ENCODE data around the gene PTCH2.
"Not testable (repeated sequence)": the region's sequence is repeated elsewhere in the genome, so short reads cannot be mapped to it uniquely, and the experiment has no call there.

The PTCH2 gene

DNA sequence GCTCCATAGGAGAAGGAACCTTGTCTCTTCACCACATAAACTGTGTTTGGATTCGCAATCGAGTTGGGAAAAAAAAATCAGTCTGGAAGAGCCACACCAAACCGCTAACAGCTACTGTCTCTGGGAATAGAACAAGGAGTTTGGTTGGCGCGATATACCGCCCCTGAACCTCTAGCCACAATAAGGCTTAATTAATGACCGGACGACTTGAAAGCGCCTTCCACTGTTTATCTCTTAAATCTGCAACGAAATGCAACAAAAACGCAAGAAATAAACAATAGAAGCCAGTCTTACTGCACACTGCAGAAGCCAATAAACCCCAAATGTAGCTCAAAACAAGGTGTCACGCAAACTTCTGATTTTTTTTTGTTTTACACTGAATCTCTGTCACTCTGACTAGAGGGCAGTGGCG is 23.9 kb downstream of the PTCH2 start:
- no peak for DNase-seq

DNA sequence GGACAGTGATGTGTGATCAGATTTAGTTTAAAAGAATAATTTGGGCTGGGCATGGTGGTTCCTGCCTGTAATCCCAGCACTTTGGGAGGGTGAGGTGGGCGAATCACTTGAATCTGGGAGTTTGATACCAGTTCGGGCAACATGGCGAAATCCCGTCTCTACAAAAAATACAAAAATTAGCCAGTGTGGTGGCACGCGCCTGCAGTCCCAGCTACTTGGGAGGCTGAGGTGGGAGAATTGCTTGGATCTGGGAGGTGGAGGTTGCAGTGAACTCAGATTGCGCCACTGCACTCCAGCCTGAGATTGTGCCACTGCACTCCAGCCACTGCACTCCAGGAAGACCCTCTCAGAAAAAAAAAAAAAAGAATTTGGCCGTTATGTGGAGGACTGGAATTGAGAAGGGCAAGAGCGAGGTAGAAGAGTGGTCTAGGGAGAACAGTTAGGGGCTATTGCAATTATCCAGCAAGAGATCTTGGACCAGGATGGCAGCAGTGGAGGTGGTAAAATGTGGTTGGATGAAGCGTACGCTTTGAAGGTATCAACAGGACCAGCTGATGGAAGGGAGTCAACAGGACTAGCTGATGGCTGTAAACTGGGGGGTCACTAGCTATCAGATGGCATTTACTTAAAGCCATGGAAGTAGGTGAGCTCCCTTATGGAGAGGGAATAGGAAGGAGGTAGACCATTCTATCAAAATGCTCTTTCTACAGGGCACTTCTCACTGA is 25.1 kb downstream of the PTCH2 start:
- DNase-seq: no peak

DNA sequence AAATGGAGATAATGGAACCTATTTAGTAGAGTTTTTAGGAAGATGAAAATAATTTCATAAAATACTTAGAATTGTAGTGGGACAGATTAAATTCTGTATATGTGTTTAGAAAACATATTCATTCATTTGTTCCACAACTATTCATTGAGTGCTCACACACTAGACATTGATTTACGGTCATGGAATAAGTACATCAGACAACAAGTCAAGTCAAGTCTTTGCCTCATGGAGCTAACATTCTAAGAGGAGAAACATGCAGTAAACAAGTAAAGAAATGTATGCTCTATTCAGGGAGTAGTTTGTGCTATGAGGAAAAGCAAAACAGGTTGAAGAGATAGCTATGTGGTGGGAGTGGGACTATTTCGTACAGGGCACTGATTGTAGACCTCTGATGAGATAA is 25.7 kb downstream of the PTCH2 start:
- DNase-seq: no peak

DNA sequence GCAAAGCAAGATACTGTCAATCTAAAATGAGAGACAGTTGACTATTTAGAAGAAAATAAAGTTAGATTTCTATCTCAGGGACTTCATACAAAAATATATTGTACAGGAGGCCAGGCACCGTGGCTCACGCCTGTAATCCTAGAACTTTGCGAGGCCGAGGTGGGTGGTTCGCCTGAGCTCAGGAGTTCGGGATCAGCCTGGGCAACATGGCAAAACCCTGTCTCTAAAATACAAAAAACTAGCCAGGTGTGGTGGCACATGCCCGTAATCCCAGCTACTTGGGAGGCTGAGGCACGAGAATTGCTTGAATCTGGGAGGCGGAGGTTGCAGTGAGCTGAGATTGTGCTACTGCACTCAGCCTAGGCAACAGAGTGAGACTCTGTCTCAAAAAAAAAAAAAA is 27.1 kb downstream of the PTCH2 start:
- DNase-seq: not testable (repeated sequence)

DNA sequence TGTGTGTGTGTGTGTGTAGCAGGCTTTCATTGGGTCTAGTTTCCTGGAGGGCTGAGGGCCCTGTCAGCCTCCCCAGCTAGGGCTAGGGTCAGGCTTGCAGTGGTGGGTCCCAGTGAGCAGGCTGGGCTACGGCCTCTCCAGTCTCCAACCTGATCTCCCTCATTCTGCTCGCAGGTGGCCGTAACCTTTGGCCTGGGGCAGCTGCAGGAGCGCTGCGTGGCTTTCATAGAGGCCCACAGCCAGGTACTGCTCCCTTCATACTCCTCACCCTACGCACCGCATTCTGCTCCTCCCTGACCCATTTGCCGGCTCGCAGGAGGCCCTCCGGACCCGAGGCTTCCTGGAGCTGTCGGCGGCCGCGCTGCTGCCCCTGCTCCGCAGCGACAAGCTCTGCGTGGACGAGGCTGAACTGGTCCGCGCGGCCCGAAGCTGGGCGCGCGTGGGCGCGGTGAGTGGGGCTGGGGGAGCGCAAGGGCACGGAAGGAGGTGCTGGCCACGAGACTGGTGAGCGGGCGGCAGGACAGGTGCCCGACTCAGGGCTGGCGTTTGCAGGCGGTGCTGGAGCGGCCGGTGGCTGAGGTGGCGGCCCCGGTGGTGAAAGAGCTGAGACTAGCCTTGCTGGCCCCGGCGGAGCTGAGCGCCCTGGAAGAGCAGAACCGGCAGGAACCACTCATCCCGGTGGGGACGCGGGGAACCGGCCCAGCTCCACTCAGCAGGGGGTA is 30.1 kb downstream of the PTCH2 start:
- no peak for DNase-seq

DNA sequence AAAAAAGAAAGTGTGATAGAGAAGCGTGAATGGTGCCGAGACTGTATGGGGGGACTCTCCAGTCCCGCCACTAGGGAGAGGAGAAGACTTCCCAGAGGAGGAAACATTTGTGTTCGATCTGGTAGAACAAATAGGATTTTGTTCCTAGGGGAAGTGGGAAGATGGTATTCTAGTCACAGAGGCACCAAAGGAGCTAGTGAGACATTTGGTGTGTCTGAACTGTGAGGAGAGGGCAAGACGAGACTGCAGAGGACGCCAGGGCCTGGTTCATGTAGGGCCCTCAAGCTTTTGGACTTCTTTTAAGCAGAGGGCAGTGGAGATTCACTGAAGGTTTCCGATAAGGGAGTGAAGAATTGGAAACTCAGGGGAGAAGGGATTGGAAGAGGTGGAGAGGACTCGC is 31.8 kb downstream of the PTCH2 start:
- DNase-seq: no peak

DNA sequence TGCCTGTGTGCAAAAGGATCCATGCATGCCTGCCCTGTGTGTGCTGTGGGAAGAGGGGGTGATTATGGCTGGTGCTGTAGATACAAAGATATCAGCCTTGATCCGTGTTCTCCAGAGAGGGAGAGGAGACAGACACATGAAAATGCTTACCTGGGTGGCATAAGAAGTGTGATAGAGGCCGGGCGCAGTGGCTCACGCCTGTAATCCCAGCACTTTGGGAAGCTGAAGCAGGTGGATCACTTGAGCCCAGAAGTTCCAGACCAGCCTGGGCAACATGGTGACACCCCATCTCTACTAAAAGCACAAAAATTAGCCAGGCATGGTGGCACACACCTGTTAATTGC is 32.3 kb downstream of the PTCH2 start:
- not testable (repeated sequence) for DNase-seq

DNA sequence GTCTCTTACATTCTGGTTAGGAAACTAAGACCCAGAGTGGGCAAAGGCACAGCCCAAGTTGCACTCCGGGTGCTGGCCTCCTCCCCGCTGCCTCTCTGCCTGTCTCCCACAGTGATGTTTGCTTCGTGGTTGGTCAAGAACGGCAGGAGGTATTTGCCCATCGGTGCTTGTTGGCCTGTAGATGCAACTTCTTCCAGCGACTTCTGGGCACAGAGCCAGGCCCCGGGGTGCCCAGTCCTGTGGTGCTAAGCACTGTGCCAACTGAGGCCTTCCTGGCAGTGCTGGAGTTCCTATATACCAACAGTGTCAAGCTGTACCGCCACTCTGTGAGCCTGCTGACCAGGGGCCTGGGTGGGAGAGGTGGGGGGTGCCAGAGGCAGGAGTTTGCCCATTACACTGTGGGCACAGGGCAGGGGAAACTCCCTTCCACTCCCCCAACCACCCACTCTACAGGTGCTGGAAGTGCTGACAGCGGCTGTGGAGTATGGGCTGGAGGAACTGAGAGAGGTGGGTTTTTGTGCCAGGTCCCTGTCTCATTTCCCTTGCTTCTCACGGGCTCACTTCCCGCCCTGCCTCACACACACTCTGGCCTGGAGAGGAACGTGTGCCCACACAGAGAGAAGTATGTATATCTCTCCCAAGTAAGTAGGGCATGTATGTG is 32.8 kb downstream of the PTCH2 start:
- DNase-seq: no peak

DNA sequence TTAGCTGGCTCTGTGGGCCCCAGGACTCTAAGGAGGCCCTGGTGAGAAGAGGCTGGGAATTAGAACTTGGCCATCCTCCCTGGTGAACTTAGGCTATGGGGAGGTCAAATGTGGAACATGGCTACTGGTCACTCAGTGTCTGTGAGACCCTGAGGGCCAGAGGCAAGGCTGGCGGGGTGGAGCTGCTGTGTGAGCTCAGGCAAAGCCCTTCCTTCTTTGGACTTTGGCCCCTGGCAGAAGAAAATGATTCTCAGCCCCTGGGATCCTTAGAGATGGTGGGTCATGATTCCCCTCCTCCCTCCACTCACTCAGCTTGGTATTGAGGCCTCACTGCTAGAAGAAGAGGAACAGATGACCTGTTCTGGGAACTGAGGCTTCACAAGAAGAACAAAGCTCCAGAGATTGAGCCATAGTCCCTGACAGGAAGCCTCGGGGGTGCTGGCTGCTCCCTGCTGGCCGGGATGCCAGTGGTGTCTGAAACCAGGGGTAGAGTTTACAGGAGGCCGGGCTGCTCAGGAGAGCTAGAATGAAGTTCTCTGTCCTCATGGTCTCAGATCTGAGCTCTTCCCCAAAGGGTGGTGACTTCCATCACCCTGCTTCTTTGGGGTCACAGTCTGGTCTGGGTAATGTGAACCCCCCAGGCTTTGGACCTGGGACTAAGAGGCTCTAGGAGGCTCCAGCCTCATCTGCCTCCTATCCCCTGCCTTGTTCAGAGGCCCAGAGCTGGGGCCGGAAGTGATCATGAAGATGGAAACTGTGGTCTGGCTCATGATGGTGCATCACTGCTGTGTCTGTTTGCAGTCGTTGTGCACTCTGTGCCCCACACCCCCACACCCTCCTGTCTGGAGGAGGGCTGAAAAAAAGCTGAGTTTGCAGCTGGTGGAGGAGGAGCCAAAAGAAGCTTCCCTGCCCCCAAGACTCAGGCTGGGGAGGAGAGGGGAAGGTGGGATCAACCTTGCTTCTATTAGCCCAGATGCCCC is 33.8 kb downstream of the PTCH2 start:
- DNase-seq: no peak

DNA sequence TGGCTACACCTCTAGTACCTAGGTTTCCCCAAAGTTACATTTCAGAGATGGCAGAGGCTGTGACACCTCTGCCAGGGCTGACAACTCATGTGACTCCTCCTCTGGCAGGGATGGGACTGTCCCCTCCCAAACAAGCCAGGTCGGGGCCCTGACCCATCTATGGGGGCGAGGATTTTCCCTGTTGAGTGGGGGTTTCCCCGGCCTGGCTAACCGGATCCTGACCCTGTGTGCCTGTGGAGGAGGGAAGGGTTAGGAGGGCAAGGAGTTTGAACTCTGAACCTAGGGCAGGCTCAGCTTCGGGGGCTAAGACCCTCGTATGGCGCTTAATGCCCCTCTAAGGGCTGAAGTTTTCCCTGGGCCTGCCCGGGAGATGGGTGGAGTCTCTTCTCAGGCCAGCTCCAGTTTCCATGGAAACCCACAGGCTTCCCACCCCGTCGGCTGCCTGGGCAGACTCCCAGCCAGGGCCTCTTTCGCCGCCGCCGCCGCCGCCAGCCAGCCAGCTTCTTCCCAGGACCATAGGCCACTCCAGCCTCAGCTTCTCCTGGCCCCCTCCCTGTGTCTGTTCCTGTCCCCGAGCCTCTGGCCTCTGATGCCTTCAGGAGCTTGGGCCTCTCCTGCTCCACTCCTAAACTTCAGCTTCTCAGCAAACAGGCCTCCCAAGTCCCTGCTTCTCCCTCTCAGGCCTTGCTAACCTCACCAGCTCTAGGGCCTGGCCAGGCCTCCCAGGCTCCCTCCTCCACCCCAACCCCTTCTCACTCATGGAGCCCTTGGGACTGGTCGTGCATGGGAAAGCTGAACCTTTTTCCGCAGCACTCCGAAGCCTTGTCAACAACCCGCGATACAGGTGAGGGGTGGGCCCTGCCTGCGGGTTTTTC is 34.8 kb downstream of the PTCH2 start, which contains the start of gene BTBD19:
Gene BTBD19 (plus strand): TSS at position 461 of the 875 bp plus-strand sequence. CDS start 298 bp downstream, at position 759.
- peak; percentile 93 for DNase-seq

DNA sequence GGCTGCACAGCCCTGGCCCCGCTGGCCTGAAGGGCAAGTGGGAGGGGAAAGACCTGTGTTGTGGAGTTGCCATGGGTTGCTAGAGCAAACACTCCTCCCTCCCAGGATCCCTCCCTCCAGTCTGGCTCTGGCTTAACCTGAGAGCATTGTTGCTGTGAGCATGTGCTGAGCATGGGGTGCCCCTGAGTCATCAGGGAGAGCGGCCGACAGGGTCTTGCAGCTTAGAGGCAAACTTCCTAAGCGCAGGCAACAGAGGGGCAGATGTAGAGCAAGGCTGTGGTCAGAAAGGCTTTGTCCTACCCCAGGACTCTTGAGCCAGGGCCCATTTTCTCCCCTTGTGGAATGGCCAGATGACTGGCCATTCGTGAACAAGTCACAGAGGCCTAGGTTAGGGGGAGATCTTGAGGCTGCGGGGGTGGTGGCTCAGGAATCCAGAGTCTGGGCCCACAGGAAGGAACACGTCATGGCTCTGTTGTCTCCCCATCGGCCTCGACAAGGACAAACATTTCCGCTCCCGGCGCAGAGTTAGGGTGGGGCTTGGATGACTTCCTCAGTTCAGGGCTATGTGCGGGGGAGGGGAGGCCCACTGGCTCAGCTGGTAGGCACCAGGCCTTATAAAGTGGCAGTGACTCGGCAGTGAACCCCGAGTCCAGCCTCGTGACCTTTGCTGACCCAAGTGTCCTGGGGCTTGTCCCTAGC is 35.5 kb downstream of the PTCH2 start:
- peak; percentile 98 for DNase-seq

DNA sequence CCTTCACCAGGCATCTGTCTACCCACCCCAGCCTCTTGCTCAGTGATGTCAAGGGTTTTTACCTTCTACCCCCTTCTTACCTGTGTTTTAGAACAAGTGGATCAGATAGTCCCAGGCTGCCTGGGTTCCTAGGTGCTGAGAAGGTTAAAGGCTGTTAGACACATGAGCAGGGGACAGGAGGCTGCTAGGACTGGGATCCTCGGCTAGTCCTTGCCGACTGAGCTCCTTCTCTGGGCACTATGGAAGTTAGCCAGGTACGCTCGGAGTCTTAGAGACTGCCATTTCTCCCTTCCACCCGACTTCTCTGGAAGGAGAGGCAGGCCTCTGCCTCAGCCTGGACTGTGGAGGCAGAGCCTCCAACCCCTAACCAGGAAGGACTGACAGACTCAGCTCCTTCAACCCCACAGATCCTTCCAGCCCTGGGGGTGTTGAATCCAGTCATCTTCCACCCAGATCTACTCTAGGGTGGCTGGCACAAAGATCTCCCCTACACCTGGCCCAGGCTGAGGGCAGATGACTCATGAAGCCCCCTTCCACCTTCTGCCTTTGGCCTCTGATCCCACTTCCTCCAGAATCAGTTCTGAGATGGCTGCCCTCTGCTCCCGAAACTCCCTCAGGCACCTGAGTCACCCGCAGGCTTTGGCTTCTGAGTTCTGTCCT is 36.2 kb downstream of the PTCH2 start, which contains the start of gene DYNLT4:
Gene DYNLT4 (minus strand): TSS at position 648 of the 660 bp plus-strand sequence. CDS start 683 bp downstream, outside the sequence.
- DNase-seq: no peak

DNA sequence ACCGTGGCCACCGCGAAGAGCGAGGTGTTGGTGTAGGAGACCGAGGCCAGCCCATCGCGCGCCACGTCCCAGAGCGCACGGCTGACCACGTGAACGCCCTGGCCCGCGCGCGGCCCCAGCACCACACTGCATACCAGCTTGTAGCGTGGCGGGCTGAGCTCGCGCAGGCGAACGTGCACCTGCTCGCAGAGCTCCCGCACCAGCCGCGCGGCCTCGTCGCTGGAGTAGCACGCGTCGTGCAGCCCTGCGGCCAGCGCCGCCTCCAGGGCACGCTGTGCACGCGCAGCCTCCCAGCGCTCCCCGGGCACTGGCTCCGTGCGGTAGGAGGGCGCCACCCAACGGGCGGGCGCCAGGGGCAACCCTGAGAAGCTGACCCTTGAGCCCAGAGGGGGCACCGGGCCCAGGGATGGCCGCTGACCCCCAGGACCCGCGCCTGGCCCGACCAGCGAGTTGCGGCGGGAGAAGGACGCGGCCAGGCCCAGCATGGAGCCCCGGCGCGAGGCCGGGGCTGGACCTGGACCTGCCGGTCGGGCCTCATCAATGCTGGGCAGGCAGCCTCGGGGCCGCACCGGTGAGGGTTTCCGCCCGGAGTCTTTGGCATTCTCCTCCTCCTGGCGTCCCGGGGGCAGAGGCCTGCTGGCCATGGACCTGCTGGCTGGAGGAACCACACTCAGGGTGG is 36.9 kb downstream of the PTCH2 start:
- DNase-seq: no peak

DNA sequence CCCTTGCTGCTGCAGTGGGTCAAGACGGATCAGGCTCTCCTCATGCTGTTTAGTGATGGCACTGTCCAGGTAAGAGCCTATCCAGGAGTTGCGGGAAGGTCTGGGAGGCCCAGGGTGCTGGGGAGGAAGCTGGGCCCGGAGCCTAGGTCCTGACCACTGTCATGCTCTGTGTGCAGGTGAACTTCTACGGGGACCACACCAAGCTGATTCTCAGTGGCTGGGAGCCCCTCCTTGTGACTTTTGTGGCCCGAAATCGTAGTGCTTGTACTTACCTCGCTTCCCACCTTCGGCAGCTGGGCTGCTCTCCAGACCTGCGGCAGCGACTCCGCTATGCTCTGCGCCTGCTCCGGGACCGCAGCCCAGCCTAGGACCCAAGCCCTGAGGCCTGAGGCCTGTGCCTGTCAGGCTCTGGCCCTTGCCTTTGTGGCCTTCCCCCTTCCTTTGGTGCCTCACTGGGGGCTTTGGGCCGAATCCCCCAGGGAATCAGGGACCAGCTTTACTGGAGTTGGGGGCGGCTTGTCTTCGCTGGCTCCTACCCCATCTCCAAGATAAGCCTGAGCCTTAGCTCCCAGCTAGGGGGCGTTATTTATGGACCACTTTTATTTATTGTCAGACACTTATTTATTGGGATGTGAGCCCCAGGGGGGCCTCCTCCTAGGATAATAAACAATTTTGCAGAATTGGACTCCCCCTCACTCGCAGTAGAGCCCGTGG is 37.6 kb downstream of the PTCH2 start:
- DNase-seq: no peak

DNA sequence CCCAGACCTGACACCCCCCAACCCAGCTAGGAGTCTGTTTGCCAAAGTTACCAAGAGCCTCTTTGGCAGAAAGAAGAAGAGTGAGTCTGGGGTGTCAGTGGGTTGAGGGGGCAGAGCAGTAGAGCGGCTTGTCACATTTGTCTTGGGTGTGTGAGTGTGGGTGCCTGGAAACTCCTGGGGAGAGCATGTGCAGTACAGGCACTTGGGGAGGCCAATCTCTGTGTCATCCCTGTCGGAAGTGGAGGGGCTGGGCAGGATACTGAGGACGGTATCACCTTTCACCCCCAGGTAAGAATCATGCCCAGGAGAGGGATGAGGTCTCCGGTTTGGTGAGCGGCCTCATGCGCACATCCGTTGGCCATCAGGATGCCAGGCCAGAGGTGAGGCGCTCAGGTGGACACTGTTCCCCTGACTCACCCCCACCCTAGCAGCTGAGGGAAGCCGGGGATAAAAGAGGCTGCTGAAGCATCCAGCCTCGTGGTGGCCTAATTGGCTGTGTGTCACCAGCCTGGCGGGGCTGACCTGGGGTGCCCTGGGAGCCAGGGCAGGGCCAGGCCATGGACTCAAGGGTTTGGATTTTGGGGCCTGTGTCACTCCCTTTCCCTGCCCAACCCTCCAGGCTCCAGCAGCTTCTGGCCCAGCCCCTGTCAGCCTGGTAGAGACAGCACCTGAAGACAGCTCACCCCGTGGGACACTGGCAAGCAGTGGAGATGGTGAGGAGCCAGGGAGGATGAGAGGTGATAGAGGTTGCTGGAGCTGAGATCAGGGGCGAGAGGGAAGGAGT is 39.5 kb downstream of the PTCH2 start:
- DNase-seq: no peak

DNA sequence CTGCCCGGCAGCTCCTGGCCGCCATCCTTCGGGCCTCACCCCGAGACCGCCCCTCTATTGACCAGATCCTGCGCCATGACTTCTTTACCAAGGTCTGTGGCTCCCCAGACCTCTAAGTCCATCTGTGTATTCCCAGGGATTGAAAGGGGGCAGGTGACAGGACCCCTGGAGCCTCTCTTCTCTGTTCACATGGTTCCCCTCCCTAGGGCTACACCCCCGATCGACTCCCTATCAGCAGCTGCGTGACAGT is 40.1 kb downstream of the PTCH2 start:
- no peak for DNase-seq

DNA sequence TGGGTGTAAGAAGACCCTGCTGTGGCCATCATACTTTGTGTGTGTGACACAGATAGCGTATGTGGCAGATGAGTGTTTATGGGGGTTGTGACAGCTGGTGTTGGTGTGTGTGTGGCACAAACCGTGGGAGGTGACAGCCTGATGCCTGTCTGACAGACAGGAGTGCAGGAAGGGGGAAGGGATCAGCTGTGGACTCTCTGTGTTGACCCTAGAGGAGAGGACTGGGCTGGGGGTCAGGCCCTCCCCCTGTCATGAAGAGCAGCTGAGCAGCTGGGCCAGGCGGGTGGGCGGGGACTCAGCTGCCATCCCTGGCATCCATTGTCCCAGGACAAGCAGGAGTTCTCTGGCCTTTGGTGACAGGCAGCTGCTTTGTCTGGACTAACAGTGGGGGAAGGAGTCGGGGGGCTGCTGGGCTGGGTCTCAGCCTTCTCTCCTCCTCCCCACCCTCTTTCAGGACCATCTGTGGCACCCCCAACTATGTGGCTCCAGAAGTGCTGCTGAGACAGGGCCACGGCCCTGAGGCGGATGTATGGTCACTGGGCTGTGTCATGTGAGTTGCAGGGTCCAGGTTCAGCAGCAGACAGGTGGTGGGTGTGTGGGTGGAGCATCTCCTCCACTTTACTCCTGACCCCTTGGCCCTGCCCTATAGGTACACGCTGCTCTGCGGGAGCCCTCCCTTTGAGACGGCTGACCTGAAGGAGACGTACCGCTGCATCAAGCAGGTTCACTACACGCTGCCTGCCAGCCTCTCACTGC is 40.6 kb downstream of the PTCH2 start:
- DNase-seq: no peak

All from amniotic stem cell (primary cell).